ENCODE data around the gene GIMAP2.
"Not testable (repeated sequence)": the region's sequence is repeated elsewhere in the genome, so short reads cannot be mapped to it uniquely, and the experiment has no call there.

DNA sequence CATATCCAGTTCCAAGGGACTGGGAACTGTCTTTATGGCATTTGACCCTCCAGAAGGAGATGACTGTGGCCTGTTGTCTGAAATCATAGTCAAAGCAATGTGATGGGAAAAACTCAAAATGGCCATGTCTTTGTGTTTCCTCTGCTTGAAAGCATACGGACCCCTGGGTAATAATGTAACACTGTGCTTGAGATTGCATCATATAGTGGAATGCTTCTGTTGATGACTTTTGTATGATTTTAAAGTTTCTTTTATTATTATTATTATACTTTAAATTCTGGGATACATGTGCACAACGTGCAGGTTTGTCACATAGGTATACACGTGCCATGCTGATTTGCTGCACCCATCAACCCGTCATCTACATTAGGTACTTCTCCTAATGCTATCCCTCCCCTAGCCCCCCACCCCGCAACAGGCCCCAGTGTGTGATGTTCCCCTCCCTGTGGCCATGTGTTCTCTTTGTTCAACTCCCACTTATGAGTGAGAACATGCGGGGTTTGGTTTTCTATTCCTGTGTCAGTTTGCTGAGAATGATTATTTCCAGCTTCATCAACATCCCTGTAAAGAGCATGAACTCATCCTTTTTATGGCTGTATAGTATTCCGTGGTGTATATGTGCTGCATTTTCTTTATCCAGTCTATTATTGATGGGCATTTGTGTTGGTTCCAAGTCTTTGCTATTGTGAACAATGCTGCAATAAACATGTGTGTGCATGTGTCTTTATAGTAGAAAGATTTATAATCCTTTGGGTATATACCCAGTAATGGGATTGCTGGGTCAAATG, 13.5 kb upstream of the GIMAP2 start:
- not testable (repeated sequence) for TF ChIP-seq CTCF, POLR2A (IDR thresholded peaks at IDR 0.05)

All from body of pancreas (tissue), 4 donors.